Upper lobe of left lung (tissue), 6 donors: ENCODE data around the gene SMAD9. TPM values are rescaled to one million over a fixed set of nuclear protein-coding genes. Genes with fewer than 3 reads are reported as not detected.

Source experiments
- ATAC-seq, 2 donors: fragments of 200-7000 bp; cut with Tn5 transposase; one replicate each; pipeline ENCODE4 v1.9.1; 2022; ENCODE audit warnings: mild to moderate bottlenecking in 2 of 2, moderate library complexity in 2 of 2; ENCODE audit not compliant: low FRiP score in 2 of 2
- DNase-seq, 2 donors: peaks; one replicate each; pipeline ENCODE4 v3.0.0-alpha.2; 2019 to 2020
- H3K27ac ChIP-seq, 4 donors: fragments of 200-600 bp; sonication (generic); one replicate each; pipeline ENCODE4 v1.5.1; 2016 to 2019
- H3K27me3 ChIP-seq, 4 donors: fragments of 200-600 bp; sonication (generic); one replicate each; pipeline ENCODE4 v1.5.1; 2017 to 2019
- H3K36me3 ChIP-seq, 4 donors: fragments of 200-600 bp; sonication (generic); one replicate each; pipeline ENCODE4 v1.5.1; 2016 to 2019
- H3K4me1 ChIP-seq, 4 donors: fragments of 200-600 bp; sonication (generic); one replicate each; pipeline ENCODE4 v1.5.1; 2018 to 2019
- H3K4me3 ChIP-seq, 4 donors: fragments of 200-600 bp; sonication (generic); one replicate each; pipeline ENCODE4 v1.5.1; 2017 to 2019; ENCODE audit warnings: mild to moderate bottlenecking in 2 of 4, moderate library complexity in 1 of 4
- H3K9me3 ChIP-seq, 4 donors: fragments of 200-600 bp; sonication (generic); one replicate each; pipeline ENCODE4 v1.5.1; 2018 to 2019
- CTCF ChIP-seq, 6 experiments: fragments of 450-650 bp in 4 of 6; fragments of 200-600 bp in 2 of 6; sonication (generic) in 2 of 6; IDR thresholded peaks; one replicate each; pipeline ENCODE4 v1.5.1; 2016 to 2019; ENCODE audit warnings: antibody characterized with exemption in 6 of 6
- EP300 ChIP-seq, 4 donors: sonication (generic); formaldehyde crosslinking; IDR thresholded peaks; one replicate each; pipeline ENCODE4 v1.5.1; 2017; ENCODE audit warnings: antibody characterized with exemption in 4 of 4, control low read depth in 2 of 4
- POLR2A ChIP-seq, 4 donors: fragments of 450-650 bp; IDR thresholded peaks; one replicate each; pipeline ENCODE4 v1.5.1; 2016 to 2017; ENCODE audit warnings: antibody characterized with exemption in 4 of 4, mild to moderate bottlenecking in 2 of 4
- POLR2AphosphoS5 ChIP-seq, 2 donors: sonication (generic); formaldehyde crosslinking; IDR thresholded peaks; one replicate each; pipeline ENCODE4 v1.5.1; 2017; ENCODE audit warnings: antibody characterized with exemption in 2 of 2
- WGBS, 2 donors: methylation state at CpG; one replicate each; pipeline ENCODE4 v1.1.5; 2017 to 2018; 5-methylcytosine and 5-hydroxymethylcytosine counted together
- total RNA-seq, 6 donors: library from RNA; depleted of rRNA in 4 of 6; stranded (reverse); fragments of >200 nt in 4 of 6; gene quantifications; one replicate each; pipeline versions ENCODE4 v1.1.0 to v1.2.1, GENCODE V29; 2016 to 2021
- donor health status: DM: no; HTN: no; CAD: no; lungs with moderate emphysema.
- donor health status: DM: no; HTN: yes; CAD: no; lungs with severe emphysema.

Gene SMAD9
- total RNA-seq, 6 donors from 2014 or later: 8.4 to 15.9 (median 11.5) TPM

DNA sequence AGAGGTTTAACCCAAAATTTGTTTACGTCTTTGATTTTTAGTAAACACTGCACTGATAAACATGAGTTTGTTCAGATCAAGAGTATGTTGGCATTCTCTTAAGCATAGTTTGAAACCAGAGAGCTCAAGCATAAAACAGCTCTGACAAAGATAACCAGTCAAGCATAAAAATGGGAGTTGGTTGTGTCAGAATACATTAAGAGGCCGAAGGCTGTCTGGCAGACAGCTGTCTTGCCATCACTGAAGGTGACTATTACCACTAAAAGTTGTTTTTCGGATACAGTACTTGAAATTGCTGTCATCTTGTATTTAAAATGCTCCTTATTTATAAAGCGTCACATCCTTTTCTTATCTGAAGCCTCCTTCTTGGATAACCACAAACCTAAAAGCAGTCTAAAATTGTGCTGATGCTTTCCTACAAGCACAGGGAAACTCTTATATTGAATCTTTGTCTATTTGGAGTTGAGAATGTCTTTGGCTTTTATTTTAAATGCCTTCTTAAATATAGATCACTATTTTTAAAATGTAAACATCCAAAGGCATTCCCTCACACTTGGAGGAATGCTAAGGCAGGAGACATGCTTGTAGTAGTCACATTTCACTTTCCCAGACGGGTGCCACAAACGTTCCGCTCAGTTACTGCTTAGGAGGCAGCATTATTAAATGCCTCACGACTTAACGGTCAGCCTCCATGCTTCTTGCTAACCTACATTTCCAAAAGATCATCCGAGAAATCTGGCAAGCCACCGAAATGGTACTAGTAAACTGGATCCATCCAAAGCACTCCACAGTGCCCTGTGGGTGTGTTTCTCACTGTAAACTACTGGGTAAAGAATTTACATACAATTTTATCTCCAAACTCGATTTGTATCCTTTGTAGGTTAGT lies 1.5 kb downstream of the SMAD9 start:
- TF ChIP-seq EP300 (IDR thresholded peaks at IDR 0.05) (no peak), POLR2A (IDR thresholded peaks at IDR 0.05) (no peak), POLR2AphosphoS5 (IDR thresholded peaks at IDR 0.05) (no peak), CTCF (IDR thresholded peaks at IDR 0.05) (no peak)
- Histone ChIP-seq H3K4me3 (peak overlapping the region; percentile 64 to 83 (median 71)), H3K27ac (peak overlapping the region; percentile 75 to 85 (median 83)), H3K4me1 (peaks cover 0 to 27% (median 5%) of the 10 kb centered on the region in 4 donors), H3K9me3 (no peaks in the 10 kb centered on the region), H3K36me3 (no peaks in the 10 kb centered on the region), H3K27me3 (peaks cover 0 to 6% (median 0%) of the 10 kb centered on the region in 4 donors)
- WGBS, 2 donors: 19 to 31% methylated on average over 12 of the region's 12 CpGs
- ATAC-seq (peak in 1 of 2 donors; percentile 20), DNase-seq (no peak)

DNA sequence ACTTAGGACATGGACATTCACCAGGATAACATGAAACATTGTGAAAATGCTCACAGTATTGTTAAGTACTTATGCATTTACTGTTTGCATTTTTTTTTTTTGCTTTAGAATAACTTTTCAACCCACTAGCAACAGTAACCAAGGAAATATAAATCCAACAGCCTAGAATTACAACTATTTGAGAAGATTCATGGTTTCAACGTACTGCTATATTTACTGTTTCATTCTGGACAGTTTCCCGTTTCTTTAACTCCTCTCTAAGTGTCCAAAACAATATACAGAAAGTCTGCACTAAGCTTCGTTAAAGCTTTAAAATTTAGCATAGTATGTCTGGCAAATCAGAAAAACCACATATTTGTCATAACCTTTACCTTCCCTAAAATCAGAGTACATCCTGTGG lies 2.7 kb downstream of the SMAD9 start:
- H3K27me3 ChIP-seq: peaks cover 0 to 6% (median 0%) of the 10 kb centered on the region in 4 donors
- no peak for ATAC-seq
- no peaks in the 10 kb centered on the region for H3K9me3 ChIP-seq
- H3K4me1 ChIP-seq: peaks cover 0 to 27% (median 5%) of the 10 kb centered on the region in 4 donors
- no peaks in the 10 kb centered on the region for H3K36me3 ChIP-seq
- DNase-seq: no peak
- WGBS, 2 donors: 66 to 68% methylated on average over 3 of the region's 3 CpGs
- no peak overlapping the region for H3K27ac ChIP-seq
- TF ChIP-seq CTCF (IDR thresholded peaks at IDR 0.05) (no peak), POLR2A (IDR thresholded peaks at IDR 0.05) (no peak), EP300 (IDR thresholded peaks at IDR 0.05) (no peak), POLR2AphosphoS5 (IDR thresholded peaks at IDR 0.05) (no peak)
- no peak overlapping the region for H3K4me3 ChIP-seq

DNA sequence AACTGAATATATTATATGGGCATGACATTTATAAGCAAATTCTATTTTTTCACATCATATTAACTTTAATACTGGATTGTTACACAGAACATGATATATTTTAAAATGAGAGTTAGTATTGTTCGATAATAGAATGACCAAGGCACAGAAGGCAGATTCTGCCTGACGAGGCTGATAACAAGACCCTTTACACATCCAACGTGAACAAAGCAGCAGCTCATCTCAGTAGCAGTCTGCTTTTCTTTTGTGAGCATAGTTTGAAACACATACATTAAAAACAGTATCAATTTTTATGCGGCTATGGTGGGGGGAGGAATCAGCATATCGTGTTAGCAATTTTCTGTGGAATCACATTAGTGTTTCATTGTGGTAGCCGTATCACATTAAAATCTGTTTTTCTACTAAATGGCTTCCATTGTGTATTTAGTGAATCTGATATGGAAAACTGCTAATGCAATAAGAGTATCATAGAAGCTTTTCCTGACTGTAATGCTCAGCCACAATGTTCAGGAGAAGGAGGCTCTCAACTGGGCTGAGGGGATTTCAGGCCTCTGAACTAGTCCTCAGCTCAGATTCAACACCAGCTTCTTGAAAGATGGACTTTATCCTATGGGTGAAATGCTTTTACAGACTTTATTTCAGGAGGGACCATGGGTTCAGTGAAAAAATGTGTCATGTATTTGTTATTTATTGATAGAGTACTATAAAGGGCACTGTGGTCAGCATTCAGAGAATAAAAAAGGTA lies 4.0 kb downstream of the SMAD9 start:
- TF ChIP-seq CTCF (IDR thresholded peaks at IDR 0.05): no peak
- TF ChIP-seq POLR2AphosphoS5 (IDR thresholded peaks at IDR 0.05): no peak
- no peak for TF ChIP-seq POLR2A (IDR thresholded peaks at IDR 0.05)
- no peak for TF ChIP-seq EP300 (IDR thresholded peaks at IDR 0.05)
- no peaks in the 10 kb centered on the region for H3K36me3 ChIP-seq
- no peak for DNase-seq
- WGBS, 2 donors: 91 to 95% methylated on average over 6 of the region's 6 CpGs
- peak overlapping the region in 1 of 4 donors; percentile 8 for H3K27ac ChIP-seq
- peaks cover 0 to 27% (median 5%) of the 10 kb centered on the region in 4 donors for H3K4me1 ChIP-seq
- H3K4me3 ChIP-seq: no peak overlapping the region
- H3K27me3 ChIP-seq: peaks cover 0 to 6% (median 0%) of the 10 kb centered on the region in 4 donors
- no peaks in the 10 kb centered on the region for H3K9me3 ChIP-seq
- ATAC-seq: no peak

GRCh38 chr13:36915106-36915505 lies 4.9 kb downstream of the SMAD9 start:
- H3K4me1 ChIP-seq: peaks cover 0 to 21% (median 3%) of the 10 kb centered on the region in 4 donors
- no peak overlapping the region for H3K4me3 ChIP-seq
- H3K9me3 ChIP-seq: no peaks in the 10 kb centered on the region
- no peak overlapping the region for H3K27ac ChIP-seq
- no peaks in the 10 kb centered on the region for H3K36me3 ChIP-seq
- no peak for ATAC-seq
- H3K27me3 ChIP-seq: peaks cover 0 to under 1% (median 0%) of the 10 kb centered on the region in 4 donors
- WGBS, 2 donors: 62 to 68% methylated on average over 5 of the region's 5 CpGs
- TF ChIP-seq CTCF (IDR thresholded peaks at IDR 0.05): no peak
- TF ChIP-seq EP300 (IDR thresholded peaks at IDR 0.05): no peak
- no peak for TF ChIP-seq POLR2AphosphoS5 (IDR thresholded peaks at IDR 0.05)
- TF ChIP-seq POLR2A (IDR thresholded peaks at IDR 0.05): no peak
- no peak for DNase-seq
